ENCODE results near the gene KRT72. TPM values are rescaled to one million over a fixed set of nuclear protein-coding genes. Genes with fewer than 3 reads are reported as not detected.

KRT72 gene
- polyA plus RNA-seq, 1 donor from 2014 or later: not detected

- Histone ChIP-seq H3K9me3 (ENCODE audit: low read length) (no peaks in the 10 kb centered on the region), H3K4me2 (ENCODE audit: low read length) (no peak overlapping the region), H3K4me3 (ENCODE audit: low read length) (no peak overlapping the region), H3K9ac (ENCODE audit: low read length) (no peak overlapping the region), H3K27ac (ENCODE audit: low read length) (no peak overlapping the region), H4K20me1 (ENCODE audit: insufficient read depth) (no peaks in the 10 kb centered on the region), H3K9me2 (ENCODE audit: insufficient read depth, low read length) (no peaks in the 10 kb centered on the region), H3K79me2 (replicated peaks; ENCODE audit: insufficient read depth, low read length) (no peaks in the 10 kb centered on the region), H2AFZ (ENCODE audit: low read depth, low read length) (no peak overlapping the region), H3F3A (ENCODE audit: insufficient read depth, low read length, poor library complexity, severe bottlenecking) (no peaks in the 10 kb centered on the region), H3K27me3 (ENCODE audit: insufficient read depth, low read depth, low read length) (no peaks in the 10 kb centered on the region), H3K36me3 (ENCODE audit: insufficient read depth, low read length) (no peaks in the 10 kb centered on the region)
- TF ChIP-seq SMC3 (conservative IDR thresholded peaks at IDR 0.05; ENCODE audit: poor library complexity) (no peak), TAF1 (IDR thresholded peaks at IDR 0.05; ENCODE audit: low read depth) (no peak), POLR2AphosphoS5 (IDR thresholded peaks at IDR 0.05) (no peak), RAD21 (conservative IDR thresholded peaks at IDR 0.05) (no peak), REST (IDR thresholded peaks at IDR 0.05; ENCODE audit: borderline replicate concordance) (no peak), MXI1 (conservative IDR thresholded peaks at IDR 0.05; ENCODE audit: poor library complexity, severe bottlenecking) (no peak), EZH2 (IDR thresholded peaks at IDR 0.05; ENCODE audit: borderline replicate concordance, insufficient read depth, low read length, poor library complexity, severe bottlenecking) (no peak), EP300 (conservative IDR thresholded peaks at IDR 0.05; ENCODE audit: poor library complexity, severe bottlenecking) (no peak)
- TF ChIP-seq, protein P1, sequence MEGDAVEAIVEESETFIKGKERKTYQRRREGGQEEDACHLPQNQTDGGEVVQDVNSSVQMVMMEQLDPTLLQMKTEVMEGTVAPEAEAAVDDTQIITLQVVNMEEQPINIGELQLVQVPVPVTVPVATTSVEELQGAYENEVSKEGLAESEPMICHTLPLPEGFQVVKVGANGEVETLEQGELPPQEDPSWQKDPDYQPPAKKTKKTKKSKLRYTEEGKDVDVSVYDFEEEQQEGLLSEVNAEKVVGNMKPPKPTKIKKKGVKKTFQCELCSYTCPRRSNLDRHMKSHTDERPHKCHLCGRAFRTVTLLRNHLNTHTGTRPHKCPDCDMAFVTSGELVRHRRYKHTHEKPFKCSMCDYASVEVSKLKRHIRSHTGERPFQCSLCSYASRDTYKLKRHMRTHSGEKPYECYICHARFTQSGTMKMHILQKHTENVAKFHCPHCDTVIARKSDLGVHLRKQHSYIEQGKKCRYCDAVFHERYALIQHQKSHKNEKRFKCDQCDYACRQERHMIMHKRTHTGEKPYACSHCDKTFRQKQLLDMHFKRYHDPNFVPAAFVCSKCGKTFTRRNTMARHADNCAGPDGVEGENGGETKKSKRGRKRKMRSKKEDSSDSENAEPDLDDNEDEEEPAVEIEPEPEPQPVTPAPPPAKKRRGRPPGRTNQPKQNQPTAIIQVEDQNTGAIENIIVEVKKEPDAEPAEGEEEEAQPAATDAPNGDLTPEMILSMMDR (IDR thresholded peaks at IDR 0.05; ENCODE audit: poor library complexity, severe bottlenecking): no peak
These were observed 34.9 kb upstream of the KRT72 start for GRCh38 chr12:52636189-52636588.

DNA sequence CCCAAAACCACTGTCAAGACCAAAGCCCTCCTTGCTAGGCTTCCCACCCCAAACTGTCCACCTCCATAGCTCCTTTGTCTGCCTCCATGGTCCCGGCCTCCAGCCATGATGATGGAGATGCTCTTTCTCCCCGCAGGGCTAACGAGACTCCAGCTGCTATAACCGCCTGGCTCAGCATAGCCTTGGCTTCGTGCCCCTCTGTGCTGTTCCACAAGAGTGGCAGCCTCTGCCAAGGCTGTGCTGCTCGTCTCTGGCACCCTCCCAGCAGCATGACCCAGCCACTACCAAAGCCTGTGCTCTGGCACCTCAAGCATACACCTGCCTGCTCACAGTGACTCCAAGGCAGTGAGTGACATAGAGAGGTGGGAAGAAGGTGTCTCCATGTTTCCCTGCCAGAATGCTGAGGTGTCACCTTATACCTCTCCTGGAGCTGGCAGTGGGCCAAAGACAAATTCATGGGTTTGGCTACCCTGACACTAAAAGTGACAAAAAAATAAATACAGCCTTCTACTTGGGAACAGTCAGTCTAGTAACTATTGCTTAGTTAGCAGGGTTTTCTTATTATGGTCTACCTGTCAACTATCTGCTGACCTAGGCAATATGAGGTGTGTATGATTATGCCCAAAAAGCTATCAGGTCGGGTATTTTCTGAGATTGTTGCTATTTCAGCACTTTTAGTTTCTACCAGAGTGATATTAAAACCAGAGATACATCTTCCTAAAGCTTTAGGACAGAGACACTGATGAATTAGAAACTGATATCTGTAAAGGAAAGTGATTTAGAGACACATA is 33.2 kb upstream of the KRT72 start:
- no peaks in the 10 kb centered on the region for H3K27me3 ChIP-seq (ENCODE audit: insufficient read depth, low read depth, low read length)
- H3K79me2 ChIP-seq (replicated peaks; ENCODE audit: insufficient read depth, low read length): no peaks in the 10 kb centered on the region
- H4K20me1 ChIP-seq (ENCODE audit: insufficient read depth): no peaks in the 10 kb centered on the region
- H3K4me2 ChIP-seq (ENCODE audit: low read length): no peak overlapping the region
- no peaks in the 10 kb centered on the region for H3K36me3 ChIP-seq (ENCODE audit: insufficient read depth, low read length)
- no peak overlapping the region for H2AFZ ChIP-seq (ENCODE audit: low read depth, low read length)
- H3K9me3 ChIP-seq (ENCODE audit: low read length): no peaks in the 10 kb centered on the region
- no peaks in the 10 kb centered on the region for H3K9me2 ChIP-seq (ENCODE audit: insufficient read depth, low read length)
- no peaks in the 10 kb centered on the region for H3F3A ChIP-seq (ENCODE audit: insufficient read depth, low read length, poor library complexity, severe bottlenecking)
- no peak overlapping the region for H3K9ac ChIP-seq (ENCODE audit: low read length)
- TF ChIP-seq, protein P1 (IDR thresholded peaks at IDR 0.05; ENCODE audit: poor library complexity, severe bottlenecking): no peak
- TF ChIP-seq TAF1 (IDR thresholded peaks at IDR 0.05; ENCODE audit: low read depth) (no peak), POLR2AphosphoS5 (IDR thresholded peaks at IDR 0.05) (no peak), EZH2 (IDR thresholded peaks at IDR 0.05; ENCODE audit: borderline replicate concordance, insufficient read depth, low read length, poor library complexity, severe bottlenecking) (no peak), MXI1 (conservative IDR thresholded peaks at IDR 0.05; ENCODE audit: poor library complexity, severe bottlenecking) (no peak), REST (IDR thresholded peaks at IDR 0.05; ENCODE audit: borderline replicate concordance) (no peak), RAD21 (conservative IDR thresholded peaks at IDR 0.05) (no peak), SMC3 (conservative IDR thresholded peaks at IDR 0.05; ENCODE audit: poor library complexity) (no peak), EP300 (conservative IDR thresholded peaks at IDR 0.05; ENCODE audit: poor library complexity, severe bottlenecking) (no peak)
- no peak overlapping the region for H3K27ac ChIP-seq (ENCODE audit: low read length)
- H3K4me3 ChIP-seq (ENCODE audit: low read length): no peak overlapping the region
